Prostate gland (tissue), 2 donors: ENCODE results near the gene BRSK2.

Experiments
- POLR2A ChIP-seq: fragments of 450-650 bp; IDR thresholded peaks from one replicate; pipeline ENCODE4 v1.6.1; 2016; ENCODE audit warnings: antibody characterized with exemption, mild to moderate bottlenecking
- POLR2AphosphoS5 ChIP-seq: sonication (generic); formaldehyde crosslinking; IDR thresholded peaks from one replicate; pipeline ENCODE4 v1.6.1; 2017; ENCODE audit warnings: antibody characterized with exemption
- TF ChIP-seq, protein P1 (sequence below), 4 experiments: fragments of 200-600 bp in 2 of 4; fragments of 450-650 bp in 2 of 4; sonication (generic) in 2 of 4; IDR thresholded peaks; 1 replicate in 3 of 4; 2 replicates in 1 of 4; pipeline ENCODE4 v1.5.1; 2016 to 2019; ENCODE audit warnings: antibody characterized with exemption in 4 of 4, mild to moderate bottlenecking in 2 of 4, moderate library complexity in 2 of 4

DNA sequence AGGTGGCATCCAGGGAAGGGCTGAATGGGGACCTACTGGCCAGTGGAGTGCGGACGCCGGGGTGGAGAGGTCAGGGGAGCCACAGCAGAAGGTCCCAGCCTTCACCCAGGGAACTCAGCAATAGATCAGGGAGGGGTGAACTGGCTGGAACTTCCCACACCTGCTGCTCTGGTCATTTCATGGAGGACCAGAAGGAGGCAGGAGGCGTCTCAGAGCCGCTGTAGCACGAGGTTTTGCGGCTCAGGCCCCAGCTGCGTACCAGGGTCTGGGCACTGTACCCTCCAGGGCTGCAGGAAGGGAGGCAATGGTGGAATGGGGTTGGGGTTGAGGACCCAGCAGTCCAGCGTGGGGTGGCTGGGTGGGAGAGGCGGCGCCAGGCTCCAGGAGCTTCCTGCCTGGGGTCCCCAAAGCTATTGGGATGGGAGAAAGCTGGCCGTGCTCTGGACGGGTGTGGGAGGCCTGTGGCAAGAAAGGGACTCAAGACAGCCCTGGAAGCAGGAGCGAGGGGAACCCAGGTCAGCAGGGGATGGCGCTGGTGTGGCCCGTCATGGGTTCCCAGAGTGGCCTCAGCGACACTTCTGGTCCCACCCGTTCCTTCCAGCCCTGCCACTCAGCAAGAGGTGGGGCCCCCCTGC is 20.2 kb upstream of the BRSK2 start:
- TF ChIP-seq, protein P1, sequence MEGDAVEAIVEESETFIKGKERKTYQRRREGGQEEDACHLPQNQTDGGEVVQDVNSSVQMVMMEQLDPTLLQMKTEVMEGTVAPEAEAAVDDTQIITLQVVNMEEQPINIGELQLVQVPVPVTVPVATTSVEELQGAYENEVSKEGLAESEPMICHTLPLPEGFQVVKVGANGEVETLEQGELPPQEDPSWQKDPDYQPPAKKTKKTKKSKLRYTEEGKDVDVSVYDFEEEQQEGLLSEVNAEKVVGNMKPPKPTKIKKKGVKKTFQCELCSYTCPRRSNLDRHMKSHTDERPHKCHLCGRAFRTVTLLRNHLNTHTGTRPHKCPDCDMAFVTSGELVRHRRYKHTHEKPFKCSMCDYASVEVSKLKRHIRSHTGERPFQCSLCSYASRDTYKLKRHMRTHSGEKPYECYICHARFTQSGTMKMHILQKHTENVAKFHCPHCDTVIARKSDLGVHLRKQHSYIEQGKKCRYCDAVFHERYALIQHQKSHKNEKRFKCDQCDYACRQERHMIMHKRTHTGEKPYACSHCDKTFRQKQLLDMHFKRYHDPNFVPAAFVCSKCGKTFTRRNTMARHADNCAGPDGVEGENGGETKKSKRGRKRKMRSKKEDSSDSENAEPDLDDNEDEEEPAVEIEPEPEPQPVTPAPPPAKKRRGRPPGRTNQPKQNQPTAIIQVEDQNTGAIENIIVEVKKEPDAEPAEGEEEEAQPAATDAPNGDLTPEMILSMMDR (IDR thresholded peaks at IDR 0.05): no peak
- TF ChIP-seq POLR2A (no peak), POLR2AphosphoS5 (no peak)
